Right lobe of liver (tissue), 6 donors: ENCODE results near the gene ZNF597. TPM values are rescaled to one million over a fixed set of nuclear protein-coding genes. Genes with fewer than 3 reads are reported as not detected.
A peak's percentile ranks its signal among the peaks of the same experiment; 100 is the strongest.

ENCODE experiments used
- ATAC-seq, 4 donors: fragments of 200-7000 bp; cut with Tn5 transposase; one replicate each; pipeline ENCODE4 v1.9.1; 2020; ENCODE audit warnings: mild to moderate bottlenecking in 4 of 4, moderate library complexity in 4 of 4
- DNase-seq, 3 donors: peaks; one replicate each; pipeline ENCODE4 v3.0.0-alpha.2; 2020
- H3K27ac ChIP-seq, 3 donors: fragments of 200-600 bp; one replicate each; pipeline ENCODE4 v1.8.0; 2022
- H3K27me3 ChIP-seq, 2 donors: fragments of 200-600 bp; one replicate each; pipeline ENCODE4 v1.8.0; 2022
- H3K36me3 ChIP-seq, 4 donors: fragments of 200-600 bp; sonication (generic) in 1 of 4; one replicate each; pipeline versions ENCODE4 v1.5.1 to v1.8.0; 2017 to 2022; ENCODE audit warnings: control low read depth in 1 of 4
- H3K4me1 ChIP-seq, 4 donors: fragments of 200-600 bp; sonication (generic) in 1 of 4; one replicate each; pipeline versions ENCODE4 v1.5.1 to v1.8.0; 2017 to 2022; ENCODE audit warnings: control low read depth in 1 of 4
- H3K4me3 ChIP-seq, 3 donors: fragments of 200-600 bp; one replicate each; pipeline ENCODE4 v1.8.0; 2022
- H3K9me3 ChIP-seq, 4 donors: fragments of 200-600 bp; sonication (generic) in 1 of 4; one replicate each; pipeline versions ENCODE4 v1.5.1 to v1.8.0; 2017 to 2022; ENCODE audit warnings: control low read depth in 1 of 4
- POLR2A ChIP-seq: fragments of 450-650 bp; IDR thresholded peaks from one replicate; pipeline ENCODE4 v1.6.1; 2017; ENCODE audit warnings: antibody characterized with exemption, mild to moderate bottlenecking
- WGBS: methylation state at CpG from one replicate; pipeline ENCODE4 v1.1.6; 2018; ENCODE audit warnings: low coverage, low lambda C conversion rate; ENCODE audit not compliant: insufficient coverage; ENCODE audit errors: missing lambda C conversion rate; 5-methylcytosine and 5-hydroxymethylcytosine counted together
- intact Hi-C, 2 donors: fragments of 100-400 bp; cut with DNase I; formaldehyde crosslinking; loops; one replicate each; pipeline versions ENCODE4 v1.11.2 to v1.14.1; 2022
- total RNA-seq, 6 experiments: library from RNA; depleted of rRNA in 2 of 6; stranded (reverse); fragments of >200 nt in 2 of 6; fragmentation: NEBNext Ultra II Directional in 3 of 6; extraction: Animal tissue kit (Norgen Biotek cat#: 25700) in 3 of 6; gene quantifications; one replicate each; pipeline versions ENCODE4 v1.1.0 to v1.2.4, GENCODE V29; 2016 to 2023
- TF ChIP-seq, protein P1 (sequence below), 4 donors: fragments of 200-600 bp in 3 of 4; fragments of 450-650 bp in 1 of 4; IDR thresholded peaks; one replicate each; pipeline versions ENCODE4 v1.5.1 to v1.8.0; 2016 to 2022; ENCODE audit warnings: antibody characterized with exemption in 4 of 4, mild to moderate bottlenecking in 2 of 4
- donor health status: DM: no; HTN: yes; CAD: no.
- donor health status: DM: no; HTN: no; CAD: no.
- donor health status: DM: no; HTN: no; CAD: no.
- donor health status: DM: no; HTN: yes; CAD: no.
- donor health status: DM: no; HTN: yes; CAD: no.

Gene ZNF597
- total RNA-seq, 6 experiments from 2014 or later = 0.86 to 1.7 (median 1.1) TPM

DNA sequence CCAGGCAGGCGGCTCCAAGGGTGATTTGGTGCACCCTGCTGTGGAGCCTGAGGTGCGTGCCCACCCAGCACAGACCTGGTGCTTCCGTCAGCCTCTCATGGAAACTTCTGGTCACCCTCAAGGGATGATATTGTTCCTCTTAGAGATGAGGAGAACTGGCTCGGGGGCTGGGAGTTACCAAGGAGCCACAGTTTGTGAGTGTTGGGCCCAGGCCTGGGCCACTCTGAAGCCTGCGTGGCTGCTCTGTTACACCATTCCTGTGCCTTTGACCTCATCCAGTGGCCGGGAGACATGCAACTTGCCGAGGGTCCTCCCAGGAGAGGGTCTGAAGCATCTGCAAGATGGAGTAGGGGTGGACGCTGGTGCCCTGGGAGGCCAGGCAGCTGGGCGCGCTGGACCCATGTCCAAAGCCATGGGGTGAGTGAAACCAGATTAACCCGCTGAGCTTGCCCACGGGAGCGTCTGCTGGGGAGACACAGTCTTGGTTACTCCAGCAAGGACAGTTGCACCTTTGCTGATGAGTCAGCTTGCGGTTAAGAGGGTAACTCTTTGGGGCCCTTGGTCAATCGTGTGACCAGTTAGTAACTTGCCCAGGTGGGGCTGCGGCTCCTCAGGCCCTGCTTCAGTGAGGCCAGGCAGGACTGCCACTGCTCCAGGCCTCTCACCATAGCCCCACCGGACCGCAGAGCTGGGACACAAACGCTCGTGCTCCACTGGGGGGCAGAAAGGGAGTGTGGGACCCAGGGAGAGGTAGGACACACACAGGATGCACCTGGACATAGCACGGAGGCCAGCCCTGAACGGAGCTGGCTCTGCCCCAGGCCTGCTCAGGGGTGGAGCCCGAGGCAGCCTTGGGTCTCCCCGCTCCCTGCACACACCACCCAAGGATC, 44.5 kb upstream of the ZNF597 start:
- ATAC-seq (peak in 3 of 4 donors; percentile 8 to 30 (median 20)), DNase-seq (no peak)
- intact Hi-C loops = no loop called here
- no peaks in the 10 kb centered on the region for H3K9me3 ChIP-seq
- 74% methylated on average over 3 of the region's 24 CpGs for WGBS
- no peak overlapping the region for H3K4me3 ChIP-seq
- peaks cover 0 to 3% (median 0%) of the 10 kb centered on the region in 4 donors for H3K4me1 ChIP-seq
- H3K27me3 ChIP-seq = no peaks in the 10 kb centered on the region
- peaks cover 3 to 36% (median 23%) of the 10 kb centered on the region in 4 donors for H3K36me3 ChIP-seq
- TF ChIP-seq, protein P1, sequence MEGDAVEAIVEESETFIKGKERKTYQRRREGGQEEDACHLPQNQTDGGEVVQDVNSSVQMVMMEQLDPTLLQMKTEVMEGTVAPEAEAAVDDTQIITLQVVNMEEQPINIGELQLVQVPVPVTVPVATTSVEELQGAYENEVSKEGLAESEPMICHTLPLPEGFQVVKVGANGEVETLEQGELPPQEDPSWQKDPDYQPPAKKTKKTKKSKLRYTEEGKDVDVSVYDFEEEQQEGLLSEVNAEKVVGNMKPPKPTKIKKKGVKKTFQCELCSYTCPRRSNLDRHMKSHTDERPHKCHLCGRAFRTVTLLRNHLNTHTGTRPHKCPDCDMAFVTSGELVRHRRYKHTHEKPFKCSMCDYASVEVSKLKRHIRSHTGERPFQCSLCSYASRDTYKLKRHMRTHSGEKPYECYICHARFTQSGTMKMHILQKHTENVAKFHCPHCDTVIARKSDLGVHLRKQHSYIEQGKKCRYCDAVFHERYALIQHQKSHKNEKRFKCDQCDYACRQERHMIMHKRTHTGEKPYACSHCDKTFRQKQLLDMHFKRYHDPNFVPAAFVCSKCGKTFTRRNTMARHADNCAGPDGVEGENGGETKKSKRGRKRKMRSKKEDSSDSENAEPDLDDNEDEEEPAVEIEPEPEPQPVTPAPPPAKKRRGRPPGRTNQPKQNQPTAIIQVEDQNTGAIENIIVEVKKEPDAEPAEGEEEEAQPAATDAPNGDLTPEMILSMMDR (IDR thresholded peaks at IDR 0.05) = no peak
- no peak for TF ChIP-seq POLR2A
- no peak overlapping the region for H3K27ac ChIP-seq

DNA sequence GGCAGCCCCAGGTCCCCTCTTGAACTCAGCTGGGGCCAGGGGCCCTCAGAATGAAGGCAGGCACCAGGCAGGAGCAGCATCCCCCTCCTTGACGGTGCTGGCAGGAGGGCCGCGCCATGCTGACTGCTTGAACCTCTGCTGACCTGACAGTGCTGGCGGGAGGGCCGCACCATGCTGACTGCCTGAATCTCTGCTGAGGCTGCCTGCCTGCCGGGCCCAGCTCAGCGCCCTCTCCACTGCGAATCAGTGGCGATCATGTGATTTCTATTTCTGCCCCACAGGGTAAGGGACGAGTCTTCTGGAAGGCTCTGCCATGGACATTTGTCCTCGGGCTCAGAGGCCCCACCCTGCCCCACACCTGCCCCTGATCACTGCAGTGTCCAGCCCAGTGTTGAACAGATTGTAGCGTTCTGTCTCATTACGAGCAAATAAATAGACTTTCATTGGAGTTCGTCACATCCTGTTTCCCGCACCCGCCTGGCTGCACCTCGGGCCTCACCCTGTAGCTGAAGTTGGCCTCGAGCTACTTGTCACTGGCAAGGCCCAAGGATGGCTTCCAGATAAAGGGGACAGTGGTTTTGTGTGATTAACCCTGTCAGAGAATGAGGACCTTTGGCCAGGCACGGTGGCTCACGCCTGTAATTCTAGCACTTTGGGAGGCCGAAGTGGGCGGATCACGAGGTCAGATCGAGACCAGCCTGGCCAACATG, 43.4 kb upstream of the ZNF597 start:
- Histone ChIP-seq H3K4me3 (no peak overlapping the region), H3K36me3 (peaks cover 3 to 46% (median 31%) of the 10 kb centered on the region in 4 donors), H3K9me3 (no peaks in the 10 kb centered on the region), H3K4me1 (peaks cover 0 to 3% (median 0%) of the 10 kb centered on the region in 4 donors), H3K27me3 (no peaks in the 10 kb centered on the region), H3K27ac (no peak overlapping the region)
- no peak for TF ChIP-seq POLR2A
- TF ChIP-seq, protein P1 (IDR thresholded peaks at IDR 0.05) = no peak
- ATAC-seq (no peak), DNase-seq (no peak)
- intact Hi-C loops = no loop called here
- WGBS = 83% methylated on average over 1 of the region's 24 CpGs

DNA sequence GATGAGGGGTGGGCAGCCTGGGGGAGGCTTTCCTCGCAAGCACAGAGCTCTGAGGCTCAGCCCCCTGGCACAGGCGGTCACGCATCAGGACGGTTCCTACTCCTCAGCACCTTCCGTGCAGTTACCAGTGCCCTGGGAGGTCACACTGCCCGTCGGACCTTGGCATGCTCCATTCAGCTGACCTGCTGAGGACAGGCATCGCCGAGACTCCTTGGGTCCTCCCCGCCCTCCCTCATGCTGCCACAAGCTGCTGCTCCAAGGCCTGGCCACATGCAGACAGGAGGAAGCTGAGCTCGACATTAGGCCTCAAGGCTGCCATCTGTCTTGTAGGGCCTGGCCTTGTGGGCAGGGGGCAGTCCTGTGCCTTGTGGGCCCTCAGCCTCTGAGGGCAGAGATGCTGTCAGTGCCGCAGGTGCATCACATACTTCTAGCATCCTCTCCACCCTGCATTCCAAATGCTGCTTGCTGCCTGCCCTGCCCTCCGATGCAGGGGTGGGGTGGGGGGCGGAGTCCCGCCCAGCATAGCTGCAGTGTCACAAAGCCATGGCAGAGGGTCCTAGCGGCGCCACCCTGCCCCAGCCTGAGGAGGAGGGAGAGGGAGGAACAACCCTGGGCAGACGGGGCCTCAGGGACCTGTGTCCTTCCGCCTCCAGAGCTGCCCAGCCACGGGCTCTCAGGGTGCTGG, 42.7 kb upstream of the ZNF597 start:
- ATAC-seq = no peak

More for the DNA sequence above, 42.7 kb upstream of the ZNF597 start:
- DNase-seq = no peak
- TF ChIP-seq, protein P1 (IDR thresholded peaks at IDR 0.05) = no peak
- no peak for TF ChIP-seq POLR2A
- H3K4me1 ChIP-seq = peaks cover 0 to under 1% (median 0%) of the 10 kb centered on the region in 4 donors
- 90% methylated on average over 2 of the region's 20 CpGs for WGBS
- H3K27me3 ChIP-seq = no peaks in the 10 kb centered on the region
- no peak overlapping the region for H3K4me3 ChIP-seq
- intact Hi-C loops = no loop called here
- H3K27ac ChIP-seq = no peak overlapping the region
- peaks cover 3 to 53% (median 35%) of the 10 kb centered on the region in 4 donors for H3K36me3 ChIP-seq
- no peaks in the 10 kb centered on the region for H3K9me3 ChIP-seq
